H9 (cell line): ENCODE results near the gene ABHD15. TPM values are rescaled to one million over a fixed set of nuclear protein-coding genes. Genes with fewer than 3 reads are reported as not detected.

ENCODE experiments used
- DNase-seq: peaks from one replicate; pipeline ENCODE4 v3.0.0-alpha.2; 2017
- H2AFZ ChIP-seq: one replicate; pipeline ENCODE4 v1.6.1; 2013; ENCODE audit warnings: mild to moderate bottlenecking, low read length, control low read depth, moderate library complexity
- H2AK5ac ChIP-seq: 2 replicates; pipeline ENCODE4 v1.6.1; 2013; ENCODE audit warnings: low read length, control low read depth, mixed read lengths; ENCODE audit not compliant: insufficient read length
- H2BK120ac ChIP-seq: one replicate; pipeline ENCODE4 v1.6.1; 2013; ENCODE audit warnings: low read depth, mild to moderate bottlenecking, low read length, control low read depth, inconsistent platforms; ENCODE audit not compliant: poor library complexity, severe bottlenecking
- H2BK12ac ChIP-seq: 2 replicates; pipeline ENCODE4 v1.6.1; 2013; ENCODE audit warnings: low read length, control low read depth, mixed read lengths, low read depth; ENCODE audit not compliant: insufficient read length
- H2BK15ac ChIP-seq: 2 replicates; pipeline ENCODE4 v1.6.1; 2013; ENCODE audit warnings: low read depth, low read length, control low read depth
- H2BK20ac ChIP-seq: one replicate; pipeline ENCODE4 v1.6.1; 2013; ENCODE audit warnings: low read depth, mild to moderate bottlenecking, low read length, control low read depth, inconsistent platforms; ENCODE audit not compliant: poor library complexity, severe bottlenecking
- H2BK5ac ChIP-seq: 2 replicates; pipeline ENCODE4 v1.6.1; 2013; ENCODE audit warnings: low read length, control low read depth, mixed read lengths; ENCODE audit not compliant: insufficient read length
- H3K14ac ChIP-seq: 2 replicates; pipeline ENCODE4 v1.6.1; 2013; ENCODE audit warnings: low read length, control low read depth; ENCODE audit not compliant: insufficient read depth
- H3K18ac ChIP-seq: 2 replicates; pipeline ENCODE4 v1.6.1; 2013; ENCODE audit warnings: low read depth, mild to moderate bottlenecking, mixed read lengths, low read length, control low read depth; ENCODE audit not compliant: insufficient read length
- H3K23ac ChIP-seq: 2 replicates; pipeline ENCODE4 v1.6.1; 2013; ENCODE audit warnings: low read length, control low read depth, mixed read lengths, low read depth; ENCODE audit not compliant: insufficient read length
- H3K23me2 ChIP-seq: 2 replicates; pipeline ENCODE4 v1.6.1; 2013; ENCODE audit warnings: low read depth, mild to moderate bottlenecking, mixed read lengths, low read length, control low read depth; ENCODE audit not compliant: insufficient read length, poor library complexity, severe bottlenecking
- H3K27ac ChIP-seq: 2 replicates; pipeline ENCODE4 v1.5.1; 2013; ENCODE audit warnings: low read length, control low read depth, mixed read lengths, low read depth; ENCODE audit not compliant: insufficient read length
- H3K27me3 ChIP-seq: 2 replicates; pipeline ENCODE4 v1.6.1; 2013; ENCODE audit warnings: low read length, control low read depth, inconsistent platforms; ENCODE audit not compliant: insufficient read depth
- H3K4ac ChIP-seq: 2 replicates; pipeline ENCODE4 v1.6.1; 2013; ENCODE audit warnings: low read depth, mild to moderate bottlenecking, control low read depth, inconsistent platforms, low read length, moderate library complexity
- H3K4me1 ChIP-seq: 2 replicates; pipeline ENCODE4 v1.6.1; 2013; ENCODE audit warnings: low read length, control low read depth, inconsistent platforms; ENCODE audit not compliant: insufficient read depth
- H3K4me2 ChIP-seq: 2 replicates; pipeline ENCODE4 v1.6.1; 2013; ENCODE audit warnings: low read length, control low read depth, mixed read lengths; ENCODE audit not compliant: insufficient read length, insufficient read depth
- H3K56ac ChIP-seq: 2 replicates; pipeline ENCODE4 v1.6.1; 2013; ENCODE audit warnings: low read depth, mild to moderate bottlenecking, mixed read lengths, low read length, control low read depth; ENCODE audit not compliant: insufficient read length
- H3K79me1 ChIP-seq: 2 replicates; pipeline ENCODE4 v1.6.1; 2013; ENCODE audit warnings: low read depth, mild to moderate bottlenecking, moderate library complexity, low read length, control low read depth, inconsistent platforms; ENCODE audit not compliant: insufficient read depth, poor library complexity, severe bottlenecking
- H3K79me2 ChIP-seq: 2 replicates; pipeline ENCODE4 v1.6.1; 2013; ENCODE audit warnings: low read length, control low read depth, inconsistent platforms; ENCODE audit not compliant: insufficient read depth
- H3K9ac ChIP-seq: 2 replicates; pipeline ENCODE4 v1.6.1; 2013; ENCODE audit warnings: low read length, control low read depth, mixed read lengths; ENCODE audit not compliant: insufficient read length; ENCODE audit errors: extremely low read depth
- H3K9me3 ChIP-seq: one replicate; pipeline ENCODE4 v1.6.1; 2013; ENCODE audit warnings: low read depth, low read length, inconsistent platforms; ENCODE audit not compliant: control insufficient read depth
- H3T11ph ChIP-seq: one replicate; pipeline ENCODE4 v1.6.1; 2013; ENCODE audit warnings: mild to moderate bottlenecking, low read length, control low read depth, inconsistent platforms
- H4K20me1 ChIP-seq: one replicate; pipeline ENCODE4 v1.6.1; 2013; ENCODE audit not compliant: control insufficient read depth, insufficient read length, insufficient read depth
- H4K5ac ChIP-seq: 2 replicates; pipeline ENCODE4 v1.6.1; 2013; ENCODE audit warnings: low read depth, mild to moderate bottlenecking, mixed read lengths, low read length, control low read depth; ENCODE audit not compliant: insufficient read length
- H4K8ac ChIP-seq: replicated peaks from 2 replicates; pipeline ENCODE4 v1.6.1; 2013; ENCODE audit warnings: low read length, control low read depth, mixed read lengths, low read depth; ENCODE audit not compliant: insufficient read length
- H4K91ac ChIP-seq: 2 replicates; pipeline ENCODE4 v1.6.1; 2013; ENCODE audit warnings: low read depth, mild to moderate bottlenecking, moderate library complexity, mixed read lengths, low read length, control low read depth; ENCODE audit not compliant: insufficient read length
- H3K27ac Mint-ChIP-seq, 3 experiments: 2 replicates in 2 of 3; 3 replicates in 1 of 3; pipeline ENCODE4 v1.8.0; 2020 to 2021; ENCODE audit warnings: mixed read lengths in 3 of 3, mild to moderate bottlenecking in 1 of 3, moderate library complexity in 1 of 3
- H3K27me3 Mint-ChIP-seq: 2 replicates; pipeline ENCODE4 v1.8.0; 2021; ENCODE audit warnings: low read depth, mild to moderate bottlenecking, moderate library complexity, mixed read lengths
- H3K36me3 Mint-ChIP-seq, 3 experiments: 2 replicates in 2 of 3; 3 replicates in 1 of 3; pipeline ENCODE4 v1.8.0; 2020 to 2021; ENCODE audit warnings: low read depth in 3 of 3, mixed read lengths in 3 of 3; ENCODE audit not compliant: insufficient read depth in 1 of 3
- H3K4me1 Mint-ChIP-seq, 2 experiments: 2 replicates each; pipeline ENCODE4 v1.8.0; 2020; ENCODE audit warnings: mixed read lengths in 2 of 2
- H3K4me3 Mint-ChIP-seq, 2 experiments: 2 replicates in 1 of 2; 3 replicates in 1 of 2; pipeline ENCODE4 v1.8.0; 2020 to 2021; ENCODE audit warnings: mild to moderate bottlenecking in 2 of 2, mixed read lengths in 2 of 2, moderate library complexity in 1 of 2
- H3K9me3 Mint-ChIP-seq, 2 experiments: 2 replicates in 1 of 2; 3 replicates in 1 of 2; pipeline ENCODE4 v1.8.0; 2020; ENCODE audit warnings: mild to moderate bottlenecking in 2 of 2, mixed read lengths in 2 of 2, moderate library complexity in 1 of 2
- WGBS: extraction: QIAGEN DNeasy Blood & Tissue Kit; methylation state at CpG from one replicate; pipeline ENCODE4 v1.1.7; 2013; ENCODE audit warnings: missing lambda C conversion rate, low lambda C conversion rate, mixed read lengths; ENCODE audit not compliant: insufficient read length; ENCODE audit errors: extremely low coverage; 5-methylcytosine and 5-hydroxymethylcytosine counted together
- total RNA-seq: library from RNA; stranded (reverse); gene quantifications from 2 replicates; pipeline ENCODE4 v1.2.1, GENCODE V29; 2021
- TF ChIP-seq, protein P1 (sequence below): fragments of 200-600 bp; sonication (generic); conservative IDR thresholded peaks from 3 replicates; pipeline ENCODE4 v1.8.0; 2021; ENCODE audit warnings: antibody characterized with exemption, mild to moderate bottlenecking

Gene ABHD15
- total RNA-seq, 1 experiment from 2014 or later, result 2.5 TPM

DNA sequence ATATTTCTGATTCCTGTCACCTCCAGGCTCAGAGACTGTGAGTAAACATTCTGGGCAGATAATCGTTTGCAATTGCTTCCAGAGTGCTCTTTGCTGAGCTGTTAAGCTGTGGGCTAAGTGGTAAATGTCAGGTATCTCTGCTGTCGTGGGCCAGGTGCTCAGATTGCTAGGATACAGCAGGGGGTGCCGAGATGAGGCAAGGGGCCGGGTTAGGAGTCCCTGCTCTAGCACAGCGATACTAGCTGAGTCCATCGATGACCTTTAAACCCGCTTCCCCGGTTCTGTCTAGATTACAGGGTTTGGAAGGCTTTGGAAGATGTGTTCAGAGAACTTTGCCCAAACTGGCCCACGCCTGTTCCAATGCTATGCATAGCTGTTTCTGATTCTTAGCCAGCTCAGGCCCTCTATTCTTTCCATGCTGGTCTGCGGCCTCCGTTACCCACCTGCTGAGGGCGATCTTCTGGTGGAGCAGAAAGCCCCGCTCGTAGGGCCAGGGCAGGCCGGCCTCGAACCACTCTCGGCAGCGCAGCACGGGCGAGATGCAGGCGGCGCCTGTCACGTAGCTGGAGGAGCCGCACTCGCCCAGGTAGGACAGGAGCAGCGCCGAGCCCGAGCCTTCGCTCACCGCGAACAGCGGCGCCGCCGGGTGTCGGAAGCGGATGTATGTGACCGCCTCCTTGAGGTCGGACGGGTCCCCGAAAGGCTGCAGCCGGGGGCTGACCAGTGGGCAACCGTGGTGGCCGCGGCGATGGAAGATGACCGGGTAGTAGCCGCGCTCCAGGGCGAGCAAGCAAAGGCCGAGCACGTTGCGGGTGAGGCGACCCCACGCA is 979 bp downstream of the ABHD15 start:
- H4K5ac ChIP-seq, result no peak overlapping the region
- H3K23me2 ChIP-seq, result peaks cover 21% of the 10 kb centered on the region
- no peak overlapping the region for H3K14ac ChIP-seq
- no peak overlapping the region for H4K8ac ChIP-seq
- no peak overlapping the region for H3K27ac ChIP-seq
- H3K23ac ChIP-seq, result no peak overlapping the region
- H2BK120ac ChIP-seq, result no peak overlapping the region
- H3K79me2 ChIP-seq, result no peaks in the 10 kb centered on the region
- no peak overlapping the region for H3K56ac ChIP-seq
- no peak overlapping the region for H2AK5ac ChIP-seq
- peak overlapping the region; percentile 68 to 86 for H3K4me3 Mint-ChIP-seq
- H3K27ac Mint-ChIP-seq, result no peak overlapping the region
- H4K91ac ChIP-seq, result no peak overlapping the region
- H3K18ac ChIP-seq, result no peak overlapping the region
- H3T11ph ChIP-seq, result no peak overlapping the region
- H2BK12ac ChIP-seq, result no peak overlapping the region
- H4K20me1 ChIP-seq, result no peaks in the 10 kb centered on the region
- DNase-seq, result peak; percentile 82
- no peak overlapping the region for H2BK5ac ChIP-seq
- H2BK20ac ChIP-seq, result no peak overlapping the region
- peaks cover 0 to 5% (median 5%) of the 10 kb centered on the region in 3 experiments; a peak in 5 of 7 replicates for H3K36me3 Mint-ChIP-seq
- no peaks in the 10 kb centered on the region for H3K9me3 ChIP-seq
- H3K79me1 ChIP-seq, result no peaks in the 10 kb centered on the region
- H3K4me2 ChIP-seq, result peak overlapping the region; percentile 77
- H3K27me3 Mint-ChIP-seq, result peaks cover 51% of the 10 kb centered on the region
- H3K9me3 Mint-ChIP-seq, result no peaks in the 10 kb centered on the region; a peak in 1 of 5 replicates
- no peak overlapping the region for H2BK15ac ChIP-seq
- no peak overlapping the region for H3K4ac ChIP-seq
- H3K27me3 ChIP-seq, result peaks cover 8% of the 10 kb centered on the region; the same call in 1 of the 2 replicates
- H2AFZ ChIP-seq, result no peak overlapping the region
- WGBS, result no CpG with 5 or more reads among the region's 55 CpGs
- TF ChIP-seq, protein P1, sequence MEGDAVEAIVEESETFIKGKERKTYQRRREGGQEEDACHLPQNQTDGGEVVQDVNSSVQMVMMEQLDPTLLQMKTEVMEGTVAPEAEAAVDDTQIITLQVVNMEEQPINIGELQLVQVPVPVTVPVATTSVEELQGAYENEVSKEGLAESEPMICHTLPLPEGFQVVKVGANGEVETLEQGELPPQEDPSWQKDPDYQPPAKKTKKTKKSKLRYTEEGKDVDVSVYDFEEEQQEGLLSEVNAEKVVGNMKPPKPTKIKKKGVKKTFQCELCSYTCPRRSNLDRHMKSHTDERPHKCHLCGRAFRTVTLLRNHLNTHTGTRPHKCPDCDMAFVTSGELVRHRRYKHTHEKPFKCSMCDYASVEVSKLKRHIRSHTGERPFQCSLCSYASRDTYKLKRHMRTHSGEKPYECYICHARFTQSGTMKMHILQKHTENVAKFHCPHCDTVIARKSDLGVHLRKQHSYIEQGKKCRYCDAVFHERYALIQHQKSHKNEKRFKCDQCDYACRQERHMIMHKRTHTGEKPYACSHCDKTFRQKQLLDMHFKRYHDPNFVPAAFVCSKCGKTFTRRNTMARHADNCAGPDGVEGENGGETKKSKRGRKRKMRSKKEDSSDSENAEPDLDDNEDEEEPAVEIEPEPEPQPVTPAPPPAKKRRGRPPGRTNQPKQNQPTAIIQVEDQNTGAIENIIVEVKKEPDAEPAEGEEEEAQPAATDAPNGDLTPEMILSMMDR, result peak; percentile 48; the same call in 2 of the 3 replicates
- no peaks in the 10 kb centered on the region for H3K4me1 ChIP-seq
- peaks cover 13 to 16% of the 10 kb centered on the region in 2 experiments for H3K4me1 Mint-ChIP-seq
- no peak overlapping the region for H3K9ac ChIP-seq
